NCI-H748 (cell line): ENCODE results near the gene PIGZ.

Experiments
- DNase-seq: peaks from one replicate; lab custom pipeline; 2025; ENCODE audit not compliant: unreplicated experiment; lab: John Stamatoyannopoulos, UW

The PIGZ gene

DNA sequence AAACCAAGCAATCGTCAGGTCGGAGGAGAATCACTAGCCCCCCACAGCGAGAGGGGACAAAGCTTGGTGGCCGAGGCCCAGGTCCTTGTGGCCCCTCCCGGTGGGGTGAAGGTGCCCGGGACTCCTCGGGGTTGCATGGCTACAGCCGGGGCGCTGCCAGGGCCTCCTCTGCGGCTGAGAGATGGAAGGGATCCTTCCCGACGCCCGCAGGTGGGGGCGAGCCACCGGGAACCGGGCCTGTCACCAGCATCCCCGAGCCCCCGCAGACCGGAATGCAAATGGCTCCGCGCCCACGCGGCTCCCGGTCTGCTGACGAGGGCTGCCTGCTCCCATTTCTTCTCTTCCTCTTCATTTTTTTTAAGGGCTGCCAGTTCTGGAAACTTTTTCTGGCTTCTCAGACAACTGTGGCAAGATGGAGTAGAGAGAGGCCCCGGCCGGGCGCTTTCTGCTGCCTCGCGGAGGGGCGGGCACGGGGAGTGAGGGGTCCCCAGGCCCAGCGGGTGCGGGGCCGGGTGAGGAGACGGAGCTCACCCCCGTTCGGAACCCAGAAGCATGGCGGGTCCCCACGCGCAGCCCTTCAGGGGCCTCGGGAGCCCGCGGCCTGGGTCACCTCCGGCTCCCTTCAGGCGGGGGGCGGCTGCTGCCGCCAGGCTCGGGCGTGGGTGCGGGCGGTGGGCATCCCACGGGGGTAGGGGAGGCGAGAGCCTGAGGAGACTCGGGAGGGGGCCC is 33.5 kb upstream of the PIGZ start:
- DNase-seq: no peak

DNA sequence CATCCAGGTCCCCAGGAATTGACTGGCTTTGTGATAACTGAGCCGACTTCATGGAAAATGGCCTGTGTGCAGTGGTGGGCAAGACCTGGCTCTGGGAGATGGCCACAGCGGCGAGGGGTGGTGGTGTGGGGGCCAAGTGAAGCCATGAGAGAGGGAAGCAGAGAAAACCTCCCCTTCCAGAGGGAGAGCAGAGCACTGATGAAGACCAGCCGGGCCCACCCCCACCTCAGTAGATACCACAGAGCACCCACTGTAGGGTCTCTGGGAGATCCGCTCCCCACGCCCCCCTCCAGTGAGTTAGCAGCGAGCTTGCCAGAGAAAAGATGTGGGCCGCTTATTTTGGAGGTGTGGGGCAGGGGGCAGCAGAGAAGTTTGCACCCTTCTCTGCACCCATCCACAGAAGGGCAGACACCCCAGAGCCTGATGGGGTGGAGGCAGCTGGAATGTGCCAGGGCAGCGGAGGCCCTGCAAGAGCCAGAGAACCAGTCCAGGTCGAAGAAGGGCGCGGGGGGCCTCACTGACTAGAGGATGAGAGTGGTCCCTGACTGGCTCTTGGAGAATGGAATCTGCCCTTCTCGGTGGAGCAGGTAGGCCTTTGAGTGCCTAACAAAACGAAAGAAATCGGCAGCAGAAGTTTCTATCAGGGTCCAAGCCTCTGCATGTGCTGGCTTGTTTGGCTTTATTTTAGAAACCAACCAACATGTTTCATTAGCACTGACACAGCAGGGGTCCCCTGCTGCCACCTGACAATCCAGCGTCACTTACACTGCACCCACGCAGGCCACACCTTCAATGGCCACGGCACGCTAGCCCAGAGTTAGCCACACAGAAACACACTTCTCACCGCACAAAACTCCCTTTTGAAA is 32.7 kb upstream of the PIGZ start:
- DNase-seq: no peak

DNA sequence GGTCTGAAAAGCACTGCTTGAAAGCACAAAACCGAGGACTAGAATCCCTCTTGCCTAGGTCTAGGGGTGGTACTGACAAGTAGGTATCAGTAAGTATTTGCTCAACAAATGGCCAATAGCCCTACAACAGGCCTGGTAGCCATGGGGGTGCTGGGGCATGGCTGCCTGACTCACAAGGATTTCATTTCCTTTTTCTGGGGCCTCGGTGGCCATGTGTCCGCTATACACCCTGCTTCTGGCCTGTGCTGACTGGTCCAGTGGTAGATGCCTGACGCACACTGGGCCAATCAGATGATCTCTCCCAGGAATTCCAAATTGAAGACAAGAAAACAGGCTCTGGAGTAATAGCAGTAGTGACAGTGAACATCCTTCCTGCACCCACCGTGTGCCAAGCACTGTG is 31.6 kb upstream of the PIGZ start:
- no peak for DNase-seq

DNA sequence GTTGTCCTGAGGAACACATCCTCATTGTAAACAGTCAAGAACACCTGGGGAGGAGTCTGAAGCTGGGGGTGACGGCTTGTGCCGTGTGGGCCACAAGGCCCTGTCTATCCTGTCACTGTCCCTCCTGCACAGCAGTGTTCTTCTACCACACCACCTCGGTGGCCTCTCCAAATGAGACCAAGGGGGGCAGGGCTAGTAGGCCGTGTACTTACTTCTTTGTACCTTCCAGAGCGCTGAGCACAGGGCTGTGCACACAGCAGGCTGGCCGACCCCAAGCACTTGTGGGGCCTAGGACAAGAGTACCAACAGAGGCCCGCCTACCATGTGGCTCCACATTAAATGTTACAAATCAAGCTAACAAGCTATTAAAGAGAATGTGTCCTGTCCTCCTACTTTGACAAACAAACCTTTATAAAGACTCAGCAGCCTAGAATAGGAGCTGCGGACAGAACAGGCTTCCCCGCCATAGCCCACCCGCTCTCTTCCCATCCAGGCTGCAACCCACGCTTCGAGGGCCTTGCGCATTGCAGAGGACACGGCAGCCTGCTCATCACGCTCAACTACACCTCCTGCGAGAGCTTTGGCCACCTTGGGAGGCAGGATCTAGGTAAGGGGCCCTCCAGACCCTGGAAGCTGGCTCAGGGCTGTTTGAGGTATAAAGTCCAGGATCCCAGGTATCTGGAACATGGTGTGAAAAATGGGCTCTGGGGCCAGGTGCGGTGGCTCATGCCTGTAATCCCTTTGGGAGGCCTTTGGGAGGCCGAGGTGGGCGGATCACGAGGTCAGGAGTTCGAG is 30.5 kb upstream of the PIGZ start:
- no peak for DNase-seq

DNA sequence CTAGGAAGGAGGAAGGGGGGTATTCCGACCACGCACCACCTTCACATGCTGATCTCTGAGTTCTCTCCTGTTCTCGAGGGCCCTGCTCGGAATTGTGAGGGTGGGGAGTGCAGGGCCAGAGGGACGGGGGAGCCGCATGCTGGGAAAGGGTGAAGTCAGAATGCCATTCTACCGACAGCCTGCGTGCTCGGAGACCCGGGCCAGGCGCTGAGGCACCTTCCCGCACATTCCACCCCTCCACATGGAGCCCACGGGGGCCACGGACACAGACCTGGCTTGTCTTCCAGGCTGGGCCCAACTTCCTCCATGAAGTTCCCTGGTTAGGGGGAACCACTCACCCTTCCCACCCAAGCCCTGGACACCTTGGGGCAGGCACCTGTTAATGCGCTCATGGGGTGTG is 28.7 kb upstream of the PIGZ start:
- no peak for DNase-seq

DNA sequence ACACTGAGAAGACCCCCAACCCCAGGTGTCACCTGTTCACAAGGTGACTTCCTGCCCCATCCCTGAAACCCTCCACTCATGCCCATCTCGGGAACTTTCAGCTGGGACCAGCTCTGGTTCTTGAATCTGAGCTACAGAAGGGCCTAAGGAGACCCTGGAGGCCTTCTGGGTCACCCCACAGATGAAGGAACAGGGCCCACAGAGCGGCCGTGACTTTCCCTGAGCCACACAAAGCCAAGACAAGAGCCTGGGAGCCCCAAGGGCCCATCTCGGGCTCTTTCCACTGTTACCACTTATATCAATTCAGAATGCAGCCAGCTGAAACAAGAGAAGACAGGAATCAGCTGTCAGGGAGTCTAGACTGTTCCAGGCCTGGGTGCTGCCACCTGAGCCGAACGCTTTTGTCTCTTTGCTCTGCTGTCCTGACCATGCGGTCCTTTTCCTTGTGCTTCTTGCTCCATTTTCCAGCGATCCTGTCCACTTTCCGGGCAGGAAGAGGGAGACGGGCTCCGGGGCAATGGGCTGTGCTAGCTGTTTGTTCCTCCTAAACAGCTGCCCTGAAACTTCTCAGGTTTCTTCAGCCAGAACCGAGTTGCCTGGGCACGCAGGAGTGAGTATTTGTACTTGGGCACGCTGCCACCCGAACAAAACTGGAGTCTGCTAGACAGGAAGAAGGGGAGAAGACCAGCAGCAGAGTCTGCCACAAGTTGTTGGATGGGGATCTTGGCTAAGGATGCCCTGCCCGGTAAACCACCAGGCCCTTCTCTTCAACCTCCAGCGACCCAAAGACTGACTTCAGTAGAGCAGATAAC is 28.0 kb upstream of the PIGZ start:
- DNase-seq: no peak

DNA sequence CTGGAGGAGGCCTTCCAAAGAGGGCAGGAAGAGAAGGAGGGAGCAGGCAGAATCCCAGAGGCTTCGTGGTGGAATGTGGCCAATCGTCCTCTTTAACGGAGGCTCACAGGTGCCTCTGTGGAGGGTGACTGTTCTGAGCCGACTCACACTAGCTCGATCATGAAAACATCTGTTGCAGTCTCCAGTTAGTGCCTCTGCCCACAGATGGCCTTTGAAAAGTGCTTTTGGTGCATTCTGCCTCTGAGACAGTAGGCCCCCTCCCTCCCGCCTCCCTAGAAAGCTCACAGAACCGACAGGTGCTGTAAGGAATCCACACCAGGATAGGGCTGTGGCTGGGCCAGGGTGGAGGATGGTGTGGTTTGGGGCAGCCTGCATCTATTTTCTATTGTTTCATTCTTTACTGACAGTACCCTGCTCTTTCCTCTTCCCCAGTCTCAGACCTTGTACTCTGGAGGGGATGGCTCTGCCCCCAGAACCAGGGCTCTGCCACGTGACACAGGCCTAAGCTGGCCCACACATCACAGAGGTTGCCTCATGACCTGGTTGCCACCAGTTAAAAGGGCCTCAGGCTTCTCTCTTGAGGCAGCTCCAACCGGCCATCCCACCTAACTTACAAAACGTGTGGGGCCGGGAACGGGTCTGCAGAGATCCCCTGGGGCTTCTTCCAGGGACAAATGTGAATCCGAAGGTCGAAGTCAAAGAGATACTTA is 27.2 kb upstream of the PIGZ start:
- no peak for DNase-seq

DNA sequence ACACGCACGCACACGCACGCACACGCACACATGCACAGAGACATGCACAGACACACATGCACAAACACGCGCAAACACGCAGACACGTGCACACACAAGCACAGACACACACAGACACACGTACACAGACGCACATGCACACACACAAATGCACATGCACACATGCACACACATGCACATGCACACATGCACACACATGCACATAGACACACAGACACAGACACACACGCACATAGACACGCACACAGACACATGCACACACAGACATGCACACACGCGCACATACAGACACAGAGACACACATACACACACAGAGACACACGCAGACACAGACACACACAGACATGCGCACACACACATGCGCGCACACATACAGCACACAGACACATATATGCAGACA is 26.4 kb upstream of the PIGZ start:
- no peak for DNase-seq

DNA sequence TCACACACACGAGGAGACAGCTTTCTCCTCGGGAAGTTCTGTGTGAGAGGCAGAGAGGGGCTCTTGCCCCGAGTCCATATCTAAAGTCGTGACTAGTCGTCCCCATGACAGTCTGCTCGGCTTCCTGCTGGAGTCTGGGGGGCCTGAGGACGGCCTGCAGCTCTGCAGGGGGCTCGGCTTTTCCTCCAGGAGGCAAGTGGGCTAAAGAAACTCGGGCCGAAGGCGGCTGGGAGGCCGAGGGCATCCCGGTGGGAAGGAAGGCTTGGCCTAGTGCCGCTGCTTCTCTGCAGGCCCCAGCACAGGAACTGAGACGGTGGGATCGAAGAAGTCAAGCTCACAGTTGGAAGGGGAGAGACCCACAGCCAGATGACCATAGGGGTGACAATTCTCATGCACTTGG is 25.4 kb upstream of the PIGZ start:
- no peak for DNase-seq

DNA sequence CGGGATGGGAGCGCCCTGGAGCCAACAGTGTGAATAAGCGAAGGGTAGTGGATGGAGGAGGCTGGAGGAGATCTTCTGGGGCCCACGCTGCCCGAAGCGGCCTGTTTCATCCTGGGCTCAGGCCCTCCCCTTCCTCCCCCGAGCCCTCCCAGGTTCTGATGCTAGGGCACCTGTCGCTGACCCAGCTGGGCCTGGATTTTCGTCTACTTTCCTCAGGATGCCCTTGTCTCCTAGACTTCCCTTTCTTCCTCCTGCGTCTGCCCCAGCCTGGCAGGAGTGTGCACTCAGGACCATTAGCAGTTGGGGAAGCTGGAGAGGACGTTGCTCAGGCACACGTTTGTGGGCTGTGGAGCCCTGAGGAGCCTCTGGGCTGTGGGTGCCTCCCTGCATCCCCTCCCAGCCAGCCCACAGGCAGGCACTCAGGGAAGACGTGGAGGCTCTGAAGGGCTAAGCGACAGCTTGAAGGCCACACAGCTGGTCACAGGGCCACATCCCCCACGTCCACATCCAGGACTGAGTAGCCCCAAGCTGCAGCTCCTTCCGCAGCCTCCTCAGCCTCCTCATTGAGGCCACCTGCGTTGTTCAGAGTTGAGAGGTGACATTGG is 23.9 kb upstream of the PIGZ start:
- DNase-seq: no peak

DNA sequence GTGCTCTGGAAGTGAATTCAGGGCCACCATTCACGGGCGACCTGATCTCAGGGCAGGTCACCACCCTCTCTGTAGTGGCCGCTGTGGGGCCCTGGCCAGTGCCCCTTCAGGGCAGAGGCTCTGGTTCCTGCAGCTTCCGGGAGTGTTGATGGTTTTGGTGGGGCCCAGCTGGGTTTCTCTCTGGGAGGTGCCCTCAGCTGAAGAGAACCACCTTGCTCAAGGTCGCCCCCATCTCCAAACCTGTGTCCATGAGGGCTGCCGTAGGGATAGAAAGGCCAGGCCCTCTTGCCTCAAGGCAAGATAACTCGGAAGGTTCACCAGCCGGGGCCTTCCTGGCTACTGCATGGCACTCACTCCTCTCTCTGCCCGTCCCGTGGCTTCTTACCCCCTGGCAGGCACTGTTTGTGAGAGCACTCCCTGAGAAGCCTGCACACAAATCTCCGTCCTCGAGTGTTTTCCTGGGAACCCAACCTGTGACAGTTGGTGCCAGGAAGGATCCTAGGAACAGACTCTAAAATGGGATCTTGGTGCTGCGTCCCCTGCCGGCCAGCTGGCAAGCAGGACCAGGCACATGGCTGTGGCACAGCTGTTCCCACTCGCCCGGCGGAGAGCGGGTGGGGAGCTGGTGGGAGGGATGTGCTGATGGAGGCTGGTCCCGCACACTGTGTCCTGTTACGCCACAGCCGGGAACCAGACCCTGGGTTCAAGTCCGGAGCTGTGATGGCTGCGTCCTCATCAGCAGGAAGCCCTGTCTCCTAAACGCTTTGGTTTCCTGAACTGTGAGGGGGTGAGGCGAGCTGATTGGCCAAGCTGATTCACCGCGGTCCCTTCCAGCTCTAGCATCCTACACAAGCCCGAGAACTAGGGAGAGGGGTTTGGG is 23.2 kb upstream of the PIGZ start:
- DNase-seq: no peak

DNA sequence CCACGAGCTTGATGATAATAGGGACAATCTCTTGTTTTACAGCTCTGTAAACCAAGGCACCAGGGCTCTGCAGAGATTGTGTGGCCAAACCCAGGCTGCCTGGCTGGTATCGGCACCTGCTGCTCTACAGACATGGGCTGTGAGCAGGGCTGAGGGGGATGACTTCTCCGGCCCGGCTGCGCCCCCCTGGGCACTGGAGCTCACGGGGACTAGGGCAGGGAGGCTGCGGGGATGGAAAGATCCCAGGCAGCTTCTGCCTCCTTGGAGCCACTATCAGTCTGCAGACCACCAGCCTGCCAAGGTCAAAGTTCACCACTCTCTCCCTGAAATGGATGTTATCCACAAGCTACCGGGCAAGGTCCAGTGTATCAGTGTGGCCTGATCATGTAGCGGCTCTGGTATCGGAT is 22.0 kb upstream of the PIGZ start:
- DNase-seq: no peak

DNA sequence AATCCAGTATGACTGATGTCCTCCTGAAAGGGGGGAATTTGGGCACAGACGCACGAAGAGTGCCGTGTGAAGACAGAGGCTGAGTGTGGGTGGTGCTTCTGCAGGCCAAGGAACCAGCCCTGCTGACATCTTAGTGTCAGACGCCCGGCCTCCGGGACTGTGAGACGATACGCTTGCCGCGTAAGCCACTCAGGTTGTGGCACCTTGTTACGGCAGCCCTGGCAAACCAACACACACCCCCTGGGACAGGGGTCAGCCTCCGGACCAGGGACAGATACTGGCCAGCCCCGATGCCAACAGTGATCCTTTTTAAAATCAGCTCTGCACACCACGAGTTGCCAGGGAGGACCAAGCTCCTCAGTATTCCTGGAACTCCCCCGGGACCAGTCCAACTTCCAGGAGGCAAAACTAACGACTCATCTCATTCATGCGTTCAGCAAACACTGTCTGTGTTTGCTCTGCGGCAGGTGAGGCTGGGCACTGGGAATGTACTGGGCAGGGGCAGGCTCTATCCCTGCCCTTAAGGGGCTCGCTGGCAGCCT is 21.2 kb upstream of the PIGZ start:
- peak; percentile 21 for DNase-seq

DNA sequence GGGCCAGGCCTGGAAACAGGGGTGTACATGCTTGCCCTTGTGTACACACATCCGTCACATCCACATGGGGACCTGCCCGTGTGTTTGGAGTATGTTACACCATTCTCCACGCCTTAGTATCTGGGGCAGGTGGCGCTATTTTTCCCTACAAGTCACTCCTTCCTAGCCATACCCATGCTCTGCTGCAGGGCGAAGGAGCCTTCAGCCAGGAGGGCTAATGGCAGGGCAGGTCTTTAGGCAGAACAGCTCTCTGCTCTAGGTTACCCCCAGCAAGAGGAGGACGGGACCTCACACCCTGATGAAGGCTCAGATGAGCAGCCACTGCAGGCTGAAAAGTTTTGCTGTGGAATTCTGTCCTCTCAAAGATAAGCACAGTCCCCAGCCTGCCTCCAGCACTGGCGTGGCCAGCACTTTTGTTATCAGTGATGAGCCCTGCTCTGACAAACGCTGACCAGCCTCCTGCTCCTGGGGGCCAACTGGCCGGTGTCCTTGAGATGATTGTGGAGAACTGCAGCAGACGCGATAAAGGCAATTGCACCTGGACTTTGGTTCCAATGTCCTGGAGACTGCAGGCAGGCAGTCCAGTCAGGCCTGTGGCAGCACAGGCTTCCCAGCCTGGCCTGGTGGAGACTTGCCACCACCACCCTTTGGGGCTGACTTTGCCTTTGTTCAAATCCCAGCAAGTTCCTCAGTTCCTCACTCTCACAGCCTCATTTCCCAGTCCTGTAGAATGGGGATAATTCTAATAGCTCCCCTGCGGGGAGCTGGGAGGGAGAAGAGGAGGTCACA is 19.8 kb upstream of the PIGZ start:
- no peak for DNase-seq

DNA sequence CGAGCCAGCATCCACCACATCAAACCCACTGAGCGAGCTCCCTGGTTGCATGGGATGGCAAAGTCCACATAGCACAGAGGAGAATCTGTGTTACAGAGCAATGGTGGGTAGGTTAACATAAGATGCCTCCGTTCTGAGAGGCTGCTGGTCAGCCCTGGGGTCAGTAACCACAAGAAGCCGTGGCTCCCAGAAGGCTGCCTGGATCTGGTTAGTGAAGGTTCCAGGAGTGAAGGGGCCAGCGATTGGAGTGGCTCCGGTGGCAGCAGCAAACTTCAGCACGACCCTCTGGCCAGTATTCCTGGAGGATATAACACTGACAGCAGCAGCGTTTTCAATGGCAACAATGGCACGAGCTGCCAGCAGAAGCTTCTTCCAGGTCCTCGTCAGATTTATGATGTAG is 18.4 kb upstream of the PIGZ start:
- no peak for DNase-seq

DNA sequence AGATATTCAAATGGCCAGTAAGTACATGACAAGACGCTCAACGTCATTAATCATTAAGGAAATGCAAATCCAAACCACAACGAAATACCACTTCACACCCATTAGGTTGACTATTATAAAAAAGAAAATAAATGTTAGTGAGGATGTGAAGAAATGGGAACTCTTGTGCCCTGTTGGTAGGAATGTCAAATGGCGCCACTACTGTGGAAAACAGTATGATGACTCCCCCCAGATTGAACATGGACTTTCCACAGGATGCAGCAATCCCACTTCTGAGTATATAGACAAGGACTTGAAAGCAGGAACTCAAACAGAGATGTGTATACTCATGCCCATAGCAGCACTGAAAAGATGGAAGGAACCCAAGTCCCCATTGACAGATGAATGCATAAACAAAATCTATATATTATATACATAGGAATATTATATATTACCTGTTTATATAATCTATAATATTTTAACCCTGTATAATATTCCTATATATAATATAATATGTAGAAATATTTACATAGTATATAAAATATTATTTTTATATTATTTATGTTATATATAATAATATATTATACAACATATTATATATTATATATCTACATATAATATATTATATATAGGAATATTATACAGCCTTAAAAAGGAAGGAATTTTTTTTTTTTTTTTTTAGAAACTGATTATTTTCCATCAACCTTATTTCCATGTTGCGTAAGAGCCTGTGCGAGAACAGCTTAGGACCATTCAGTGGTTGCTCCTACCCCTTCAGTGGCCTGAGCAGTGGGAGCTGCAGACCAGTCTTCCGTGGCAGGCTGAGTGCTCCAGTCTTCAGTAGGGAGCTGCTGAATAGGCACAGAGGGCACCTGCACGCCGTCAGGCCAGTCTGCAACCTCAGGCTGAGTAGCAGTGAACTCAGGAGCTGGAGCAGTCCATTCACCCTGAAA is 17.6 kb upstream of the PIGZ start:
- no peak for DNase-seq

DNA sequence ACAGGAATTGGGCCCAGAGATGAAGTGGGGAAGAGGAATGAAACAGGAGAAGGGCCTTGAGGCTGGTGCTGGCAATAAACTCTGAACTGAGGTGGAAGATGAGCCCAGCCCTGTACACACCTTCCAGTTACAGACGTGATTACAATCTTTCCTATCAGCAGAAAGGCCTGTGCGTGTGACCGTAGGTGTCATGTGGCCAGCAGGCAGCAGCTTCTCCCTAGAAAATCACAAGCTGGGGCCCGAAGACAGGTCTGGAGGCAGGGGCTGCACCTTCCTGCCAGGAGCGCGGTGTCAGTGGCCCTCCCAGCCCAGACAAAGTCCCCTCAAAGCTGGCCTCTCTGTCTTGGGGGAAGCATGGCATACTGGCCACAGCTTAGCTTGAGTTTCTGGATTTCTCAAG is 16.7 kb upstream of the PIGZ start:
- DNase-seq: no peak
